ENCODE results near the gene USPL1.

- TF ChIP-seq CTCF (IDR thresholded peaks at IDR 0.05) (no peak), POLR2A (IDR thresholded peaks at IDR 0.05) (no peak)
Observed at GRCh38 chr13:30705680-30706079, 88.0 kb downstream of the USPL1 start.

All from tibial nerve (tissue), 3 donors.